ENCODE measurements around the gene MEN1.

Gene MEN1

GRCh38 chr11:64778473-64779298, 31.7 kb downstream of the MEN1 start, which contains the start of gene SF1:
TSS of gene SF1 (minus strand) at chr11:64778542. CDS start at chr11:64778392, 150 bp downstream.
- peak; percentile 100 for DNase-seq

- DNase-seq, result no peak
Observed at GRCh38 chr11:64778223-64778472, 32.2 kb downstream of the MEN1 start.

- peak; percentile 81 for DNase-seq
Observed at GRCh38 chr11:64777449-64778222, 32.7 kb downstream of the MEN1 start.

- no peak for DNase-seq
Observed at GRCh38 chr11:64776875-64777274, 33.5 kb downstream of the MEN1 start.

- no peak for DNase-seq
Observed at GRCh38 chr11:64776425-64776824, 33.9 kb downstream of the MEN1 start.

GRCh38 chr11:64774144-64774543, 36.2 kb downstream of the MEN1 start:
- DNase-seq, result no peak

GRCh38 chr11:64772303-64773018, 37.9 kb downstream of the MEN1 start:
- no peak for DNase-seq

GRCh38 chr11:64771861-64772260, 38.5 kb downstream of the MEN1 start:
- DNase-seq, result no peak

- DNase-seq, result no peak
Observed at GRCh38 chr11:64770120-64770519, 40.2 kb downstream of the MEN1 start.

- no peak for DNase-seq
Observed at GRCh38 chr11:64769283-64769682, 41.1 kb downstream of the MEN1 start.

- no peak for DNase-seq
Observed at GRCh38 chr11:64768300-64768694, 42.1 kb downstream of the MEN1 start.

- peak; percentile 70 for DNase-seq
Observed at GRCh38 chr11:64767344-64768299, 42.7 kb downstream of the MEN1 start.

GRCh38 chr11:64766881-64767280, 43.5 kb downstream of the MEN1 start:
- DNase-seq, result no peak

GRCh38 chr11:64765851-64766665, 44.3 kb downstream of the MEN1 start:
- no peak for DNase-seq

- no peak for DNase-seq
Observed at GRCh38 chr11:64765291-64765850, 45.0 kb downstream of the MEN1 start.

GRCh38 chr11:64764753-64765152, 45.6 kb downstream of the MEN1 start:
- no peak for DNase-seq

GRCh38 chr11:64764040-64764611, 46.2 kb downstream of the MEN1 start:
- DNase-seq, result no peak

- no peak for DNase-seq
Observed at GRCh38 chr11:64763526-64764039, 46.8 kb downstream of the MEN1 start.

- peak; percentile 68 for DNase-seq
Observed at GRCh38 chr11:64762674-64763525, 47.5 kb downstream of the MEN1 start.

Measured in fibroblast of skin of back (primary cell).